ENCODE results near the gene EVA1C. TPM values are rescaled to one million over a fixed set of nuclear protein-coding genes. Genes with fewer than 3 reads are reported as not detected.

The EVA1C gene
- total and polyA plus RNA-seq, 2 donors (not counting 1 experiment from before 2014, with no cell fraction given) = 0.84 to 1.6 TPM

DNA sequence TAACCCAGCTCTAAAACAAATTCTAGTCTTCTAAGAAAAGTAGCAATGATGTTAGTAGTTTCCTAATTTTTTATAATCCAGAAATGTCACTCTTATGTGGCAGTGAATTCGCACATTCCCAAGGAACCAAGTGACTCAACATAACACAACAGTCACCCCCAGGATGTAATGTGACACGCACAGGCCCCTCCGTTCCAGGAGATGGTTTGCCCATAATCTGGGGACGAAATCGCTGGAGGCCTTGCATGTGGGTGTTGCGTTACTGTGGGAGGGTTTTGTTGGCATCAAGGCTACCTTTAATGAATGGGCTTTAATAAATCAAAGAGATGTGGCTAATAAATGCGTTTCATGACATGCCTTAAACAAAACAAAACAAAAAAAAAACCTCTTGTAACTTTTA lies 50.9 kb downstream of the EVA1C start:
- Histone ChIP-seq H3K27ac (ENCODE audit: low read length in 2 of 2) (no peak overlapping the region), H3K4me3 (ENCODE audit: control extremely low read depth in 1 of 5, extremely low read depth in 1 of 5, insufficient read depth in 1 of 5, low read depth in 2 of 5, low read length in 4 of 5) (no peak overlapping the region), H4K20me1 (ENCODE audit: control insufficient read depth, insufficient read depth, low read length, poor library complexity, severe bottlenecking) (no peaks in the 10 kb centered on the region), H3K4me1 (ENCODE audit: control insufficient read depth in 2 of 2, insufficient read depth in 2 of 2, low read length in 2 of 2) (no peaks in the 10 kb centered on the region), H3K36me3 (replicated peaks in 1 of 2; ENCODE audit: control extremely low read depth in 1 of 2, control insufficient read depth in 1 of 2, extremely low read depth in 1 of 2, insufficient read depth in 2 of 2, low read length in 1 of 2) (no peaks in the 10 kb centered on the region), H3K9me3 (ENCODE audit: control extremely low read depth in 1 of 3, control insufficient read depth in 2 of 3, insufficient read depth in 1 of 3, low read length in 2 of 3) (peaks cover 0 to 5% (median 0%) of the 10 kb centered on the region in 3 donors), H3K79me2 (ENCODE audit: control insufficient read depth, insufficient read depth, low read length) (no peaks in the 10 kb centered on the region), H3K27me3 (replicated peaks in 1 of 4; ENCODE audit: control extremely low read depth in 1 of 4, control insufficient read depth in 3 of 4, insufficient read depth in 4 of 4, low read length in 3 of 4) (no peaks in the 10 kb centered on the region), H2AFZ (ENCODE audit: insufficient read depth, low read depth, low read length, poor library complexity, severe bottlenecking) (no peak overlapping the region), H3K9ac (ENCODE audit: low read length) (no peak overlapping the region), H3K4me2 (replicated peaks; ENCODE audit: low read depth, low read length, poor library complexity, severe bottlenecking) (no peak overlapping the region)
- Mint-ChIP-seq H3K4me3 (no peak overlapping the region), H3K27ac (no peak overlapping the region), H3K4me1 (no peaks in the 10 kb centered on the region), H3K9me3 (ENCODE audit: insufficient read depth) (peaks cover 2% of the 10 kb centered on the region), H3K27me3 (peaks cover 4% of the 10 kb centered on the region)
- intact Hi-C loops (cut with micrococcal nuclease) = no loop called here
- ChIA-PET POLR2A (no interaction called here), CTCF (no interaction called here)
- no peak for DNase-seq
- no peak for TF ChIP-seq EZH2 (IDR thresholded peaks at IDR 0.05; ENCODE audit: borderline replicate concordance, insufficient read depth, low read depth, low read length, poor library complexity, severe bottlenecking)
- TF ChIP-seq, protein P1, sequence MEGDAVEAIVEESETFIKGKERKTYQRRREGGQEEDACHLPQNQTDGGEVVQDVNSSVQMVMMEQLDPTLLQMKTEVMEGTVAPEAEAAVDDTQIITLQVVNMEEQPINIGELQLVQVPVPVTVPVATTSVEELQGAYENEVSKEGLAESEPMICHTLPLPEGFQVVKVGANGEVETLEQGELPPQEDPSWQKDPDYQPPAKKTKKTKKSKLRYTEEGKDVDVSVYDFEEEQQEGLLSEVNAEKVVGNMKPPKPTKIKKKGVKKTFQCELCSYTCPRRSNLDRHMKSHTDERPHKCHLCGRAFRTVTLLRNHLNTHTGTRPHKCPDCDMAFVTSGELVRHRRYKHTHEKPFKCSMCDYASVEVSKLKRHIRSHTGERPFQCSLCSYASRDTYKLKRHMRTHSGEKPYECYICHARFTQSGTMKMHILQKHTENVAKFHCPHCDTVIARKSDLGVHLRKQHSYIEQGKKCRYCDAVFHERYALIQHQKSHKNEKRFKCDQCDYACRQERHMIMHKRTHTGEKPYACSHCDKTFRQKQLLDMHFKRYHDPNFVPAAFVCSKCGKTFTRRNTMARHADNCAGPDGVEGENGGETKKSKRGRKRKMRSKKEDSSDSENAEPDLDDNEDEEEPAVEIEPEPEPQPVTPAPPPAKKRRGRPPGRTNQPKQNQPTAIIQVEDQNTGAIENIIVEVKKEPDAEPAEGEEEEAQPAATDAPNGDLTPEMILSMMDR (IDR thresholded peaks at IDR 0.05) = no peak
- 100% methylated on average over 4 of the region's 7 CpGs for WGBS (ENCODE audit: insufficient coverage)
- ATAC-seq (ENCODE audit: low read depth) = no peak

DNA sequence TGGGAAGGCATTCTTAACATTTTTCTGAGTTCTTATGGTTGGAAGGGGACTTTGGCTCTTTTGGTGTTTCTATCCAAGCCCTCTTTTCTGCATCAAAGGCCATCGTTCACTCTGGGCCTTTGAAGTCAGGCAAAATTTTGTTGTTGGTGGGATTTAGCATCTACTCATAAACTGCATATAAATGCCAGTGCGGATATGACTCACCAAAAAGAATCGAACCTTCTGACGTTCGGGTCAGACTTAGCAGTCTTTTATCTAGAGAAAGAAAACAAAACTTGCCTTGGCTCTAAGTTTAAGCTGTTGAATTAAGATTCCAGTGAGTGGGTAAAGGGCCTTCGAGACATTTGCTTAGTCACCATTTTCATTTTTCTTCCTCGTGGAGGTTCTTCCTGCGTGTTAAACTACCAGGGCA lies 51.4 kb downstream of the EVA1C start:
- no peak for TF ChIP-seq EZH2 (IDR thresholded peaks at IDR 0.05; ENCODE audit: borderline replicate concordance, insufficient read depth, low read depth, low read length, poor library complexity, severe bottlenecking)
- TF ChIP-seq, protein P1 (IDR thresholded peaks at IDR 0.05) = no peak
- WGBS (ENCODE audit: insufficient coverage) = no CpG with 5 or more reads among the region's 8 CpGs
- H3K4me3 Mint-ChIP-seq = no peak overlapping the region
- no peak overlapping the region for H3K4me3 ChIP-seq (ENCODE audit: control extremely low read depth in 1 of 5, extremely low read depth in 1 of 5, insufficient read depth in 1 of 5, low read depth in 2 of 5, low read length in 4 of 5)
- ATAC-seq (ENCODE audit: low read depth) = no peak
- no peak overlapping the region for H3K9ac ChIP-seq (ENCODE audit: low read length)
- H3K27ac ChIP-seq (ENCODE audit: low read length in 2 of 2) = no peak overlapping the region
- ChIA-PET CTCF (no interaction called here), POLR2A (no interaction called here)
- H3K4me2 ChIP-seq (replicated peaks; ENCODE audit: low read depth, low read length, poor library complexity, severe bottlenecking) = no peak overlapping the region
- no peaks in the 10 kb centered on the region for H3K4me1 ChIP-seq (ENCODE audit: control insufficient read depth in 2 of 2, insufficient read depth in 2 of 2, low read length in 2 of 2)
- no peaks in the 10 kb centered on the region for H4K20me1 ChIP-seq (ENCODE audit: control insufficient read depth, insufficient read depth, low read length, poor library complexity, severe bottlenecking)
- H3K27me3 ChIP-seq (replicated peaks in 1 of 4; ENCODE audit: control extremely low read depth in 1 of 4, control insufficient read depth in 3 of 4, insufficient read depth in 4 of 4, low read length in 3 of 4) = no peaks in the 10 kb centered on the region
- H3K9me3 ChIP-seq (ENCODE audit: control extremely low read depth in 1 of 3, control insufficient read depth in 2 of 3, insufficient read depth in 1 of 3, low read length in 2 of 3) = peaks cover 0 to 5% (median 0%) of the 10 kb centered on the region in 3 donors
- no peak overlapping the region for H3K27ac Mint-ChIP-seq
- H3K36me3 ChIP-seq (replicated peaks in 1 of 2; ENCODE audit: control extremely low read depth in 1 of 2, control insufficient read depth in 1 of 2, extremely low read depth in 1 of 2, insufficient read depth in 2 of 2, low read length in 1 of 2) = no peaks in the 10 kb centered on the region
- H2AFZ ChIP-seq (ENCODE audit: insufficient read depth, low read depth, low read length, poor library complexity, severe bottlenecking) = no peak overlapping the region
- peaks cover 3% of the 10 kb centered on the region for H3K27me3 Mint-ChIP-seq
- H3K4me1 Mint-ChIP-seq = no peaks in the 10 kb centered on the region
- no peak for DNase-seq
- peaks cover 2% of the 10 kb centered on the region for H3K9me3 Mint-ChIP-seq (ENCODE audit: insufficient read depth)
- intact Hi-C loops (cut with micrococcal nuclease) = no loop called here
- H3K79me2 ChIP-seq (ENCODE audit: control insufficient read depth, insufficient read depth, low read length) = no peaks in the 10 kb centered on the region
